ENCODE data around the gene CHCHD1. TPM values are rescaled to one million over a fixed set of nuclear protein-coding genes. Genes with fewer than 3 reads are reported as not detected.
A peak's percentile ranks its signal among the peaks of the same experiment; 100 is the strongest.

Gene CHCHD1
- total and polyA plus RNA-seq, 3 experiments from 2014 or later: 35.8 to 52.6 (median 37.2) TPM

DNA sequence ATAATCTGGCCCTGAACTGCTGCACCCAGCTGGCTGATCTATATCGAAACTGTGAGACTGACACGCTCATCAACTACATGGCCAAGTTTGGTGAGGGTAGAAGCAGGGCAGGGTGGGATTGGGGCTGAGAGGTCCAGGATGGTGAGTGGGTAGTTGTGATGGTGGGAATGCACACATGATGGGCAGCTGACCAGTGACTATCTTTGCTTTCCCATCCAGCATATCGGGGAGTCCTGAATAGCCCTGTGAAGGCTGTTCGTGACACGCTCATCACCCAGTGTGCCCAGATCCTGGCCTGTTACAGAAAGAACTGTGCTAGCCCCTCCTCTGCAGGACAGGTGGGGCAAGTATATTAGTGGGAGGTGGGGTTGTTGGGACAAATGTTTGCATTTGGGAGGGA is 12.5 kb upstream of the CHCHD1 start:
- H3K4me3 Mint-ChIP-seq: peak overlapping the region in 3 of 7 donors; percentile 33 to 75 (median 62)
- H3K27ac Mint-ChIP-seq: peak overlapping the region in 7 of 8 donors; percentile 50 to 85 (median 78)
- H3K4me1 ChIP-seq (ENCODE audit: insufficient read depth, low read length): peaks cover 30% of the 10 kb centered on the region
- no peaks in the 10 kb centered on the region for H3K9me3 Mint-ChIP-seq
- H3K27me3 Mint-ChIP-seq: peaks cover 0 to 4% of the 10 kb centered on the region in 2 donors
- peaks cover 42 to 65% (median 45%) of the 10 kb centered on the region in 3 donors for H3K4me1 Mint-ChIP-seq
- POLR2A ChIA-PET: interaction anchor here (3.0 kb wide), 1 partner anchor 10 kb away, joined by 13 read pairs; no protein-coding TSS in a partner anchor
- CTCF ChIA-PET: interaction anchor here (0.7 to 6.6 kb wide), 11 partner anchors 10 to 110 kb away, joined by 3 to 42 read pairs (median 6); partner anchors contain the start of genes CHCHD1 and SEC24C
- no peaks in the 10 kb centered on the region for H3K27me3 ChIP-seq (ENCODE audit: insufficient read depth, low read length, poor library complexity, severe bottlenecking)
- peaks cover 61% of the 10 kb centered on the region for H3K36me3 ChIP-seq (ENCODE audit: insufficient read depth, low read length)
- no peak overlapping the region for H3K27ac ChIP-seq (ENCODE audit: low read depth, low read length)
- H3K36me3 Mint-ChIP-seq: peaks cover 26 to 90% (median 26%) of the 10 kb centered on the region in 3 donors
- no peak overlapping the region for H3K4me3 ChIP-seq (ENCODE audit: low read length)
- H3K9me3 ChIP-seq (ENCODE audit: low read length): no peaks in the 10 kb centered on the region
- no peak for DNase-seq

DNA sequence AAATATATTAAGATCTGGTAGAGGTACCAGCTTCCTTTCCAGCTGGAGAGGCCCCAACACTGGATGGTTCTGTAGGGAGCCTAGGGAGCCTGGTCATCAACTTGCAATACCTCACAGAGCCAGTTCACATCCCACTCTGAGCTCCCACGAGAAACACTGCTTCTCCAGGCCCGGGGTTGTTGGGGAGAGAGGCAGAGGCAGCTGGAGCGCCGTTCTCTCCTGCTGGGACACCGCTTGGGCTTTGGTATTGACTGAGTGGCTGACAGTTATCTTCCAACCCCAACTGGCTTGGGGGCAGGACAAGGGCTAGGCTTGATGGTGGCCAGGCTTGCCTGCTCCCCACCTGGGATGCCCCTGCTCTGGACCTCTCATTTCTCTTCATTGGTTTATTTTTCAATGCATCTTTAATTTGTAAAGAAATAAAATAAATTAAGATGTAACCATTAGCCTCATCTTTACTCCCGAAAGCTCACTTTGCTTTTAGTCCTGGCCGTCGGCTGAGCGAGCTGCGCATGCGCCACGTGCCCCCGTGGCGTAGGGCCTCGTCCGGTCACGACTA is 10.0 kb upstream of the CHCHD1 start:
- Mint-ChIP-seq H3K27ac (peak overlapping the region; percentile 87 to 97 (median 94)), H3K36me3 (peaks cover 10 to 79% (median 17%) of the 10 kb centered on the region in 3 donors), H3K9me3 (no peaks in the 10 kb centered on the region), H3K4me1 (peaks cover 46 to 67% (median 57%) of the 10 kb centered on the region in 3 donors), H3K27me3 (peaks cover 0 to 4% of the 10 kb centered on the region in 2 donors), H3K4me3 (peak overlapping the region; percentile 91 to 98 (median 97))
- no peaks in the 10 kb centered on the region for H3K27me3 ChIP-seq (ENCODE audit: insufficient read depth, low read length, poor library complexity, severe bottlenecking)
- ChIA-PET CTCF (interaction anchor here (1.0 to 6.6 kb wide), 13 partner anchors 11 to 108 kb away, joined by 3 to 42 read pairs (median 6); partner anchors contain the start of genes CHCHD1, SEC24C and ZSWIM8), POLR2A (interaction anchor here (0.6 to 3.8 kb wide), 12 partner anchors 8 to 276 kb away, joined by 3 to 88 read pairs (median 6); partner anchors contain the start of genes CAMK2G, CHCHD1, PPP3CB and SEC24C)
- peaks cover 43% of the 10 kb centered on the region for H3K36me3 ChIP-seq (ENCODE audit: insufficient read depth, low read length)
- H3K27ac ChIP-seq (ENCODE audit: low read depth, low read length): peak overlapping the region; percentile 90
- peak in 4 of 5 donors; percentile 70 to 87 (median 76) for DNase-seq
- peaks cover 41% of the 10 kb centered on the region for H3K4me1 ChIP-seq (ENCODE audit: insufficient read depth, low read length)
- peak overlapping the region; percentile 92 for H3K4me3 ChIP-seq (ENCODE audit: low read length)
- no peaks in the 10 kb centered on the region for H3K9me3 ChIP-seq (ENCODE audit: low read length)

DNA sequence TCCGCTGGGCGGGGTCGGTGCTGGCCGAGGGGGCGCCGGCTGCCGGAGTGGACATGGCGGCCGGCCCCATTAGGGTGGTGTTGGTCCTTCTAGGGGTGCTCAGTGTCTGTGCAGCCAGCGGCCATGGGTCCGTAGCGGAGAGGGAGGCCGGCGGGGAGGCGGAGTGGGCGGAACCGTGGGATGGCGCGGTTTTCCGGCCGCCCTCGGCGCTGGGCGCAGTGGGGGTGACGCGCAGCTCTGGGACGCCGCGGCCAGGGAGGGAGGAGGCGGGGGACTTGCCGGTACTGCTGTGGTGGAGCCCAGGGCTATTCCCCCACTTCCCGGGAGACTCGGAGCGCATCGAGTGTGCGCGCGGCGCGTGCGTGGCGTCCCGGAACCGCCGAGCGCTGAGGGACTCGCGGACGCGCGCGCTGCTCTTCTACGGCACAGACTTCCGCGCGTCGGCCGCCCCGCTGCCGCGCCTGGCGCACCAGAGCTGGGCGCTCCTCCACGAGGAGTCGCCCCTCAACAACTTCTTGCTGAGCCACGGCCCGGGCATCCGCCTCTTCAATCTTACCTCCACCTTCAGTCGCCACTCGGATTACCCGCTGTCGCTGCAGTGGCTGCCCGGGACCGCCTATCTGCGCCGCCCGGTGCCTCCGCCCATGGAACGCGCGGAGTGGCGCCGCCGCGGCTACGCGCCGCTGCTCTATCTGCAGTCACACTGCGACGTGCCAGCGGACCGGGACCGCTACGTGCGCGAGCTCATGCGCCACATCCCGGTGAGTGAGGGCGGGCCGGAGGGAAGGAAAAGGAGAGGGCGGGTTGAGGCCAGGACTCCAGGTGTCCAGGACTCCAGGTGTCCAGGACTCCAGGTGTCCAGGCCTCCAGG is 9.3 kb upstream of the CHCHD1 start:
- peaks cover 0 to 4% of the 10 kb centered on the region in 2 donors for H3K27me3 Mint-ChIP-seq
- peaks cover 50 to 75% (median 64%) of the 10 kb centered on the region in 3 donors for H3K4me1 Mint-ChIP-seq
- POLR2A ChIA-PET: interaction anchor here (0.6 to 3.8 kb wide), 17 partner anchors 9 to 1683 kb away, joined by 3 to 88 read pairs (median 3); partner anchors contain the start of genes CAMK2G, CHCHD1, PPP3CB and SEC24C
- H3K9me3 ChIP-seq (ENCODE audit: low read length): no peaks in the 10 kb centered on the region
- H3K27me3 ChIP-seq (ENCODE audit: insufficient read depth, low read length, poor library complexity, severe bottlenecking): no peaks in the 10 kb centered on the region
- H3K36me3 Mint-ChIP-seq: peaks cover 8 to 81% (median 17%) of the 10 kb centered on the region in 3 donors
- DNase-seq: peak; percentile 72 to 88 (median 82)
- H3K4me3 ChIP-seq (ENCODE audit: low read length): peak overlapping the region; percentile 92
- CTCF ChIA-PET: interaction anchor here (0.9 to 6.6 kb wide), 14 partner anchors 10 to 107 kb away, joined by 3 to 42 read pairs (median 8); partner anchors contain the start of genes CHCHD1, SEC24C and ZSWIM8
- H3K36me3 ChIP-seq (ENCODE audit: insufficient read depth, low read length): peaks cover 40% of the 10 kb centered on the region
- peaks cover 45% of the 10 kb centered on the region for H3K4me1 ChIP-seq (ENCODE audit: insufficient read depth, low read length)
- peak overlapping the region; percentile 90 for H3K27ac ChIP-seq (ENCODE audit: low read depth, low read length)
- peak overlapping the region; percentile 91 to 98 (median 97) for H3K4me3 Mint-ChIP-seq
- no peaks in the 10 kb centered on the region for H3K9me3 Mint-ChIP-seq
- H3K27ac Mint-ChIP-seq: peak overlapping the region; percentile 87 to 97 (median 94)

DNA sequence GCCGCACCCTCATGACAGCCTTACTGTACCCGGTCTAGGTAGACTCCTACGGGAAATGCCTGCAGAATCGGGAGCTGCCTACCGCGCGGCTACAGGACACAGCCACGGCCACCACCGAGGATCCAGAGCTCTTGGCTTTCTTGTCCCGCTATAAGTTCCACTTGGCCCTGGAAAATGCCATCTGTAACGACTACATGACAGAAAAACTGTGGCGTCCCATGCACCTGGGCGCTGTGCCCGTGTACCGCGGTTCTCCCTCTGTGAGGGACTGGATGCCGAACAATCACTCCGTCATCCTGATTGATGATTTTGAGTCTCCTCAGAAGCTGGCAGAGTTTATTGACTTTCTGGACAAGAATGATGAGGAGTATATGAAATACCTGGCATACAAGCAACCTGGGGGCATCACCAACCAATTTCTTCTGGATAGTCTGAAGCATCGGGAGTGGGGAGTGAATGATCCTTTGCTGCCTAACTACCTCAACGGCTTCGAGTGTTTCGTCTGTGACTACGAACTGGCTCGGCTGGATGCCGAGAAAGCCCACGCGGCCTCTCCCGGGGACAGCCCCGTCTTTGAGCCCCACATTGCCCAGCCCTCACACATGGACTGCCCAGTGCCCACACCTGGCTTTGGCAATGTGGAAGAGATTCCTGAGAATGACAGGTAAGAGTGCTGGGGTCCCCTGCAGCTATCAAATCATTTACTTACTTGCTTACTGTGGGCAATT is 8.5 kb upstream of the CHCHD1 start:
- peak overlapping the region; percentile 87 to 97 (median 94) for H3K27ac Mint-ChIP-seq
- peaks cover 5 to 75% (median 17%) of the 10 kb centered on the region in 3 donors for H3K36me3 Mint-ChIP-seq
- Histone ChIP-seq H3K27me3 (ENCODE audit: insufficient read depth, low read length, poor library complexity, severe bottlenecking) (no peaks in the 10 kb centered on the region), H3K9me3 (ENCODE audit: low read length) (no peaks in the 10 kb centered on the region), H3K4me3 (ENCODE audit: low read length) (peak overlapping the region; percentile 92), H3K4me1 (ENCODE audit: insufficient read depth, low read length) (peaks cover 45% of the 10 kb centered on the region), H3K36me3 (ENCODE audit: insufficient read depth, low read length) (peaks cover 38% of the 10 kb centered on the region), H3K27ac (ENCODE audit: low read depth, low read length) (peak overlapping the region; percentile 90)
- ChIA-PET POLR2A (interaction anchor here (0.6 to 3.8 kb wide), 14 partner anchors 10 to 1684 kb away, joined by 3 to 88 read pairs (median 4); partner anchors contain the start of genes CAMK2G, CHCHD1, SEC24C and ZSWIM8), CTCF (interaction anchor here (0.9 to 6.6 kb wide), 13 partner anchors 9 to 115 kb away, joined by 3 to 42 read pairs (median 9); partner anchors contain the start of genes CHCHD1, SEC24C and ZSWIM8)
- peak in 1 of 5 donors; percentile 28 for DNase-seq
- H3K27me3 Mint-ChIP-seq: peaks cover 0 to 4% of the 10 kb centered on the region in 2 donors
- H3K4me3 Mint-ChIP-seq: peak overlapping the region; percentile 91 to 98 (median 97)
- no peaks in the 10 kb centered on the region for H3K9me3 Mint-ChIP-seq
- H3K4me1 Mint-ChIP-seq: peaks cover 49 to 76% (median 66%) of the 10 kb centered on the region in 3 donors

DNA sequence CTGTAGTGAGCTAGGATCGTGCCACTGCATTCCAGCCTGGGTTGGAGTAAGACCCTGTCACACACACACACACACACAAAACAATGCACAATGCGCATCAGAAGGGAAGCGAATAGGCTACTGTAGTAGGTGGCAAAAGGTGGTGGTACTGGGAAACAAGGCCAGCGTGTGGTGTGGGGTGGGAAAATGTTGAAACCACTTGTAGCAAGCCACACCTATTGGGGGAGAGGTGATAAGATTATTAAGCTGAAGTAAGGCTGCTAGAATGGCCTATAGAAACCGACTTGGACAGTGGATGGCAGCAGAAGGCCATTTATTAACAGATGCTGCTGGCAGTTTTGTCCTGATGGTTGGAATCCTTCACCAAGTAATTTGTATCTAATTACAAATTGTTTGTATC is 7.2 kb upstream of the CHCHD1 start:
- H3K9me3 ChIP-seq (ENCODE audit: low read length): no peaks in the 10 kb centered on the region
- peak overlapping the region; percentile 90 for H3K27ac ChIP-seq (ENCODE audit: low read depth, low read length)
- Mint-ChIP-seq H3K4me3 (peak overlapping the region; percentile 91 to 98 (median 97)), H3K9me3 (no peaks in the 10 kb centered on the region), H3K27ac (peak overlapping the region; percentile 54 to 93 (median 79)), H3K36me3 (peaks cover 5 to 73% (median 14%) of the 10 kb centered on the region in 3 donors), H3K27me3 (peaks cover 0 to 4% of the 10 kb centered on the region in 2 donors), H3K4me1 (peaks cover 39 to 70% (median 54%) of the 10 kb centered on the region in 3 donors)
- H3K27me3 ChIP-seq (ENCODE audit: insufficient read depth, low read length, poor library complexity, severe bottlenecking): no peaks in the 10 kb centered on the region
- H3K4me1 ChIP-seq (ENCODE audit: insufficient read depth, low read length): peaks cover 35% of the 10 kb centered on the region
- H3K36me3 ChIP-seq (ENCODE audit: insufficient read depth, low read length): peaks cover 26% of the 10 kb centered on the region
- ChIA-PET POLR2A (interaction anchor here (0.6 to 3.8 kb wide), 2 partner anchors 9 to 18 kb away, joined by 5 to 88 read pairs; partner anchors contain the start of genes CHCHD1 and ZSWIM8), CTCF (interaction anchor here (1.2 to 5.4 kb wide), 5 partner anchors 11 to 114 kb away, joined by 3 to 24 read pairs (median 9); partner anchors contain the start of gene ZSWIM8)
- DNase-seq: peak in 2 of 5 donors; percentile 34 to 56
- peak overlapping the region; percentile 65 for H3K4me3 ChIP-seq (ENCODE audit: low read length)

DNA sequence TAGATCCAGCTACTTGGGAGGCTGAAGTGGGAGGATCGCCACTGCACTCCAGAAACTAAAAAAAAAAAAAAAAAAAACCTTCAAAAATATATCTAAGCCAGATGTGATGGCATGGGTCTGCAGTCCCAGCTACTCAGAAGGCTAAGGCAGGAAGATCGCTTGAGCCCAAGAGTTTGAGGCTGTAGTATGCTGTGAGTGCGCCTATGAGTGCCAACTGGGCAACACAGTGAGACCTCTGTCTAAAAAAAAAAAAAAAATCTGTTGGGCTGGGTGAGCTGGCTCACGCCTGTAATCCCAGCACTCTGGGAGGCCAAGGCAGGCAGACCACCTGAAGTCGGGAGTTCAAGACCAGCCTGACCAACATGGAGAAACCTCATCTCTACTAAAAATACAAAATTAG is 2.8 kb upstream of the CHCHD1 start:
- H3K27ac ChIP-seq (ENCODE audit: low read depth, low read length): no peak overlapping the region
- H3K9me3 ChIP-seq (ENCODE audit: low read length): no peaks in the 10 kb centered on the region
- Mint-ChIP-seq H3K27me3 (no peaks in the 10 kb centered on the region), H3K4me3 (peak overlapping the region in 1 of 7 donors; percentile 18), H3K9me3 (no peaks in the 10 kb centered on the region), H3K4me1 (peaks cover 54 to 77% (median 67%) of the 10 kb centered on the region in 3 donors), H3K27ac (peak overlapping the region in 2 of 8 donors; percentile 7 to 26), H3K36me3 (peaks cover 5 to 52% (median 5%) of the 10 kb centered on the region in 3 donors)
- no peak overlapping the region for H3K4me3 ChIP-seq (ENCODE audit: low read length)
- ChIA-PET CTCF (interaction anchor here (0.7 to 1.4 kb wide), 3 partner anchors 10 to 101 kb away, joined by 3 to 5 read pairs (median 3); no protein-coding TSS in a partner anchor), POLR2A (interaction anchor here (0.7 kb wide), 1 partner anchor 29 kb away, joined by 3 read pairs; no protein-coding TSS in a partner anchor)
- peaks cover 7% of the 10 kb centered on the region for H3K36me3 ChIP-seq (ENCODE audit: insufficient read depth, low read length)
- DNase-seq: no peak
- peaks cover 45% of the 10 kb centered on the region for H3K4me1 ChIP-seq (ENCODE audit: insufficient read depth, low read length)
- no peaks in the 10 kb centered on the region for H3K27me3 ChIP-seq (ENCODE audit: insufficient read depth, low read length, poor library complexity, severe bottlenecking)

Measured in CD8-positive, alpha-beta memory T cell (primary cell).